T47D (cell line): ENCODE data around the gene SREBF2.
"Not testable (repeated sequence)": the region's sequence is repeated elsewhere in the genome, so short reads cannot be mapped to it uniquely, and the experiment has no call there.

ENCODE experiments used
- DNase-seq, 2 experiments: peaks; one replicate each; pipeline versions ENCODE4 v3.0.0 to v3.0.0-alpha.2; 2011 to 2012; ENCODE audit warnings: low read depth in 1 of 2, low spot score in 1 of 2
- JUND ChIP-seq: IDR thresholded peaks from 2 replicates; pipeline ENCODE4 v1.6.1; 2012; ENCODE audit warnings: low read depth
- in situ Hi-C: cut with HindIII; loops from 2 replicates; pipeline ENCODE4 v1.10.0; 2016; ENCODE audit warnings: low sequenced_read_pairs, low pct_unique_long_range_greater_than_20kb

Gene SREBF2

DNA sequence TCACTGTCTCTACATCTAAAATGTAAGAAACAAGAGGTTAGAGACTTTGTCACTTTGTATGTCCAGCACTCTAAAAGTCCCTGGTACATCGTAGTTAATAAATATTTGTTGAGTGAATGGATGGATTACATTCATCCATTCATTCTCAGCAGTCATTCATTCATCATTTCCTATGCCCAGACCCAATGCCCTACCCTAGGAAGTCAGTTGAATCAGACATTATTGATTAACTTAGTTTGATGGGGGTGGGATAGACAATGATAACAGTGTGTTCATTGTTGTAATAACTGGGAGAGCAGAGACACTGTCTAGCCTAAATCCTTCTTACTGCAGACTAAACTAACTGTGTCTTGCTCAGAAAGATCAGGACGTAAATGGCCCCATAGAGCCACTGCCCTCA lies 115.2 kb downstream of the SREBF2 start:
- no peak for TF ChIP-seq JUND
- in situ Hi-C loops: no loop called here
- no peak for DNase-seq

DNA sequence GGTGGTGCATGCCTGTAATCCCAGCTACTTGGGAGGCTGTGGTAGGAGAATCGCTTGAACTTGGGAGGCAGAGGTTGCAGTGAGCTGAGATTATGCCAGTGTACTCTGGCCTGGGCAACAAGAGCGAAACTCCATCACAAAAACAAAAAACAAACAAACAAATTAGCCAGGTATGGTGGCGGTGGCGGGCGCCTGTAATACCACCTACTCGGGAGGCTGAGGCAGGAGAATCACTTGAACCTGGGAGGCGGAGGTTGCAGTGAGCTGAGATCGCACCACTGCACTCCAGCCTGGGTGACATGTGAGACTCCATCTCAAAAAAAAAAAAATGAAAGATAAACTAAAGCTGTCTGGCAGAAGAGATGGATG lies 116.0 kb downstream of the SREBF2 start:
- in situ Hi-C loops, DNase-seq: not testable (repeated sequence)

GRCh38 chr22:41949297-41949965 lies 116.5 kb downstream of the SREBF2 start:
- in situ Hi-C loops: no loop called here
- DNase-seq: no peak
- TF ChIP-seq JUND: no peak

- DNase-seq: no peak
- in situ Hi-C loops: no loop called here
- TF ChIP-seq JUND: no peak
These were observed 119.1 kb downstream of the SREBF2 start, which contains the start of gene SMIM45 for GRCh38 chr22:41951898-41952474. Gene SMIM45 (plus strand): TSS chr22:41952150.

GRCh38 chr22:41952713-41953112 lies 119.8 kb downstream of the SREBF2 start:
- TF ChIP-seq JUND: no peak
- no peak for DNase-seq
- in situ Hi-C loops: no loop called here
